ENCODE data around the gene SCN4B. TPM values are rescaled to one million over a fixed set of nuclear protein-coding genes. Genes with fewer than 3 reads are reported as not detected.

The SCN4B gene
- total and polyA plus RNA-seq, 10 of the 15 experiments (the other 5 are each of a cell fraction or from before 2014, with no cell fraction given): 0.01 to 0.49 (median 0.04) TPM; not detected in 5

DNA sequence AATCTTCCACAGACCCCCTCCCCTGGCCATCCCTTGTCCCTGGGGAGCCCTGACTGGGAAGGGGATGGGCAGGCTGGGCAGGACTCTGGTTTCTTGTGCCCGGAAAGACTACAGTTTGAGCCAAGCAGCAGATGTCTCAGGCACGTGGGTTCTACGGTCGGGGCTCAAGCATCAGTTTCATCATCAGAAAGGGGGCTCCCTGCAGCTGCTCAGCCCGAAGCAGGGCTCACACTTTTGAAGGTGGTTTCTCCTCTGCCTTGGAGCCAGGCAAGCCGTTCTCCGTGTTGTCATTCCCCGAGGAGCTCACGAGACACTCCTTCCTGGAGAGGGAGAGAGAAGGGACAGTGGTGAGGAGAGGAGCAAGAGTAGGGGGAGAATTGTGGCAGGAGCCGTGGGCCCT, 15.8 kb downstream of the SCN4B start (continued):
- no peak for TF ChIP-seq ZNF687 (IDR thresholded peaks at IDR 0.05)
- TF ChIP-seq HDAC2 (IDR thresholded peaks at IDR 0.05): no peak
- TF ChIP-seq SMC3 (IDR thresholded peaks at IDR 0.05; ENCODE audit: borderline replicate concordance, low read length): no peak
- TF ChIP-seq SREBF1 (IDR thresholded peaks at IDR 0.05; ENCODE audit: low read length): no peak
- no peak for TF ChIP-seq YBX1 (IDR thresholded peaks at IDR 0.05)
- no peak for TF ChIP-seq CUX1 (IDR thresholded peaks at IDR 0.05; ENCODE audit: insufficient replicate concordance, low read depth, low read length)
- TF ChIP-seq IKZF1 (conservative IDR thresholded peaks at IDR 0.05): no peak
- TF ChIP-seq IRF3 (IDR thresholded peaks at IDR 0.05): no peak

Data from GM12878 (cell line).